Neural progenitor cell (in vitro differentiated cells): ENCODE data around the gene MSLN. TPM values are rescaled to one million over a fixed set of nuclear protein-coding genes. Genes with fewer than 3 reads are reported as not detected.

Source experiments
- DNase-seq: peaks from one replicate; pipeline ENCODE4 v3.0.0-alpha.2; 2016; ENCODE audit warnings: low spot score
- H2AFZ ChIP-seq: fragments of 200-600 bp; sonication (generic); replicated peaks from 2 replicates; pipeline ENCODE4 v1.6.1; 2016; ENCODE audit warnings: antibody characterized with exemption
- H3F3A ChIP-seq: fragments of 200-600 bp; sonication (generic); 2 replicates; pipeline ENCODE4 v1.6.1; 2016; ENCODE audit warnings: antibody characterized with exemption, low read depth
- H3K27ac ChIP-seq: fragments of 200-600 bp; sonication (generic); 2 replicates; pipeline ENCODE4 v1.5.1; 2016; ENCODE audit warnings: mild to moderate bottlenecking
- H3K27me3 ChIP-seq: fragments of 200-600 bp; sonication (generic); 2 replicates; pipeline ENCODE4 v1.6.1; 2016; ENCODE audit warnings: mild to moderate bottlenecking, moderate library complexity
- H3K36me3 ChIP-seq: fragments of 200-600 bp; sonication (generic); 2 replicates; pipeline ENCODE4 v1.5.1; 2016
- H3K4me1 ChIP-seq: fragments of 200-600 bp; sonication (generic); 2 replicates; pipeline ENCODE4 v1.6.1; 2016; ENCODE audit warnings: mixed run types
- H3K4me2 ChIP-seq: fragments of 200-600 bp; sonication (generic); 2 replicates; pipeline ENCODE4 v1.6.1; 2016
- H3K4me3 ChIP-seq: fragments of 200-600 bp; sonication (generic); 2 replicates; pipeline ENCODE4 v1.5.1; 2016
- H3K79me2 ChIP-seq: fragments of 200-600 bp; sonication (generic); 2 replicates; pipeline ENCODE4 v1.6.1; 2016; ENCODE audit warnings: low read depth
- H3K9ac ChIP-seq: fragments of 200-600 bp; sonication (generic); 2 replicates; pipeline ENCODE4 v1.6.1; 2016
- H3K9me3 ChIP-seq: fragments of 200-600 bp; sonication (generic); 2 replicates; pipeline ENCODE4 v1.5.1; 2016; ENCODE audit warnings: low read depth
- H4K20me1 ChIP-seq: fragments of 200-600 bp; sonication (generic); 2 replicates; pipeline ENCODE4 v1.6.1; 2016; ENCODE audit warnings: low read depth
- H3K27ac Mint-ChIP-seq: 3 replicates; pipeline ENCODE4 v1.8.0; 2021; ENCODE audit warnings: mixed read lengths
- H3K27me3 Mint-ChIP-seq: 2 replicates; pipeline ENCODE4 v1.8.0; 2022; ENCODE audit warnings: low read depth, mild to moderate bottlenecking, inconsistent platforms, moderate library complexity, mixed read lengths; ENCODE audit not compliant: insufficient read depth
- H3K36me3 Mint-ChIP-seq: 3 replicates; pipeline ENCODE4 v1.8.0; 2021; ENCODE audit warnings: mixed read lengths
- H3K4me1 Mint-ChIP-seq: 3 replicates; pipeline ENCODE4 v1.8.0; 2021; ENCODE audit warnings: mixed read lengths
- H3K4me3 Mint-ChIP-seq: 3 replicates; pipeline ENCODE4 v1.8.0; 2021; ENCODE audit warnings: mild to moderate bottlenecking, moderate library complexity, mixed read lengths
- H3K9me3 Mint-ChIP-seq: 3 replicates; pipeline ENCODE4 v1.8.0; 2020; ENCODE audit warnings: mixed read lengths
- CTCF ChIP-seq: fragments of 200-600 bp; sonication (generic); IDR thresholded peaks from 2 replicates; pipeline ENCODE4 v1.5.1; 2017; ENCODE audit warnings: antibody characterized with exemption, mild to moderate bottlenecking
- EZH2 ChIP-seq: fragments of 200-600 bp; sonication (generic); IDR thresholded peaks from 2 replicates; pipeline ENCODE4 v1.6.1; 2017; ENCODE audit warnings: antibody characterized with exemption, mild to moderate bottlenecking, moderate library complexity
- EZH2phosphoT487 ChIP-seq: fragments of 200-600 bp; sonication (generic); IDR thresholded peaks from 2 replicates; pipeline ENCODE4 v1.6.1; 2017; ENCODE audit warnings: antibody characterized with exemption
- total RNA-seq: library from RNA; depleted of rRNA; stranded (reverse); fragments of >200 nt; gene quantifications from 2 replicates; pipeline ENCODE4 v1.2.3, GENCODE V29; 2015; ENCODE audit warnings: low replicate concordance

The MSLN gene
- total RNA-seq, 1 donor from 2014 or later = 0.82 TPM

GRCh38 chr16:756428-756827, 4.1 kb upstream of the MSLN start:
- H3K36me3 ChIP-seq = no peaks in the 10 kb centered on the region

GRCh38 chr16:759110-759910, 1.2 kb upstream of the MSLN start:
- no peak for TF ChIP-seq CTCF
- no peak for TF ChIP-seq EZH2
- TF ChIP-seq EZH2phosphoT487 = no peak
- peaks cover 10% of the 10 kb centered on the region for H3K9me3 Mint-ChIP-seq
- peak overlapping the region; percentile 97 for H3K27ac Mint-ChIP-seq

More at GRCh38 chr16:756428-756827, 4.1 kb upstream of the MSLN start:
- no peaks in the 10 kb centered on the region for H4K20me1 ChIP-seq
- Mint-ChIP-seq H3K27ac (peak overlapping the region; percentile 4), H3K9me3 (peaks cover 10% of the 10 kb centered on the region), H3K4me1 (peaks cover 29% of the 10 kb centered on the region), H3K27me3 (peaks cover 11% of the 10 kb centered on the region), H3K36me3 (no peaks in the 10 kb centered on the region), H3K4me3 (peak overlapping the region; percentile 9)
- no peak for DNase-seq
- H3K9me3 ChIP-seq = no peaks in the 10 kb centered on the region
- H3K4me2 ChIP-seq = no peak overlapping the region
- peaks cover 16% of the 10 kb centered on the region for H3K4me1 ChIP-seq
- H3K4me3 ChIP-seq = no peak overlapping the region
- no peak overlapping the region for H3K27ac ChIP-seq
- peaks cover 17% of the 10 kb centered on the region for H3F3A ChIP-seq
- H3K27me3 ChIP-seq = no peaks in the 10 kb centered on the region
- H3K9ac ChIP-seq = no peak overlapping the region
- no peak for TF ChIP-seq EZH2phosphoT487
- TF ChIP-seq EZH2 = no peak
- TF ChIP-seq CTCF = no peak
- no peaks in the 10 kb centered on the region for H3K79me2 ChIP-seq
- H2AFZ ChIP-seq = no peak overlapping the region

GRCh38 chr16:760065-760464, 469 bp upstream of the MSLN start:
- Mint-ChIP-seq H3K9me3 (peaks cover 10% of the 10 kb centered on the region), H3K36me3 (no peaks in the 10 kb centered on the region), H3K4me3 (no peak overlapping the region), H3K27me3 (peaks cover 9% of the 10 kb centered on the region), H3K27ac (peak overlapping the region; percentile 97), H3K4me1 (peaks cover 11% of the 10 kb centered on the region)
- no peaks in the 10 kb centered on the region for H3K79me2 ChIP-seq
- H3K27me3 ChIP-seq = no peaks in the 10 kb centered on the region
- TF ChIP-seq CTCF = no peak
- no peak for TF ChIP-seq EZH2
- no peak for TF ChIP-seq EZH2phosphoT487
- DNase-seq = no peak
- peaks cover 8% of the 10 kb centered on the region for H3K4me1 ChIP-seq
- H3K9ac ChIP-seq = no peak overlapping the region
- no peaks in the 10 kb centered on the region for H3K9me3 ChIP-seq
- no peaks in the 10 kb centered on the region for H3K36me3 ChIP-seq
- no peak overlapping the region for H3K4me3 ChIP-seq
- no peaks in the 10 kb centered on the region for H4K20me1 ChIP-seq
- H3K4me2 ChIP-seq = no peak overlapping the region
- H3K27ac ChIP-seq = peak overlapping the region; percentile 30
- H3F3A ChIP-seq = peaks cover 7% of the 10 kb centered on the region
- H2AFZ ChIP-seq = no peak overlapping the region

More at GRCh38 chr16:759110-759910, 1.2 kb upstream of the MSLN start:
- no peak overlapping the region for H2AFZ ChIP-seq
- DNase-seq = no peak
- H3K79me2 ChIP-seq = no peaks in the 10 kb centered on the region
- peaks cover 7% of the 10 kb centered on the region for H3F3A ChIP-seq
- no peak overlapping the region for H3K4me3 ChIP-seq
- Mint-ChIP-seq H3K4me1 (peaks cover 11% of the 10 kb centered on the region), H3K4me3 (peak overlapping the region; percentile 76), H3K27me3 (peaks cover 9% of the 10 kb centered on the region), H3K36me3 (no peaks in the 10 kb centered on the region)
- H3K4me1 ChIP-seq = peaks cover 8% of the 10 kb centered on the region
- H3K27me3 ChIP-seq = no peaks in the 10 kb centered on the region
- peak overlapping the region; percentile 30 for H3K27ac ChIP-seq
- H3K4me2 ChIP-seq = no peak overlapping the region
- H4K20me1 ChIP-seq = no peaks in the 10 kb centered on the region
- H3K9ac ChIP-seq = no peak overlapping the region
- H3K36me3 ChIP-seq = no peaks in the 10 kb centered on the region
- H3K9me3 ChIP-seq = no peaks in the 10 kb centered on the region
